Fibroblast of upper back skin (primary cell): Measurements from ENCODE around the gene ANKS1A.
"Not testable (repeated sequence)": the region's sequence is repeated elsewhere in the genome, so short reads cannot be mapped to it uniquely, and the experiment has no call there.

Source experiments
- DNase-seq: peaks from one replicate; pipeline ENCODE4 v3.0.0-alpha.2; 2013

ANKS1A gene

GRCh38 chr6:35001349-35001748, 112.3 kb downstream of the ANKS1A start:
- not testable (repeated sequence) for DNase-seq

- not testable (repeated sequence) for DNase-seq
Measured at GRCh38 chr6:35003886-35004530, 115.0 kb downstream of the ANKS1A start.

DNA sequence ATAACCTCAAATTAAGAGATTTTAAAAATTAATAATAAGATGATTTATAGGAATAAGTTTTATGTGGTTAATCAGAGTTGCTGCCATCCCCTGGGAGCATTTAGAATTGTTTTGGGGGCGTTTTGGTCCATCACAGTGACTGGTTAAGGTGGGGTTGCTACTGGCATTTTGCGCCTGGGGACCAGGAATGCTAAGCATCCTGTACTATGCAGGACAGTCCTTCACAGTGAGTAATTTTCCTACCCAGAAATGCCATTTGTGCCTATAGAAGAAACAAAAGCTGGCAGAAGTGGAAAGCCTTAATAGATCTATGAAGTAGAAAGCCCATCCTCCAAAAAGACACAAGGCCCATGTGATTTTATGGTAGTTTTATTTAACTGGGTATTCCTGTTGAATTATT, 118.0 kb downstream of the ANKS1A start:
- DNase-seq: no peak

- DNase-seq: no peak
Measured at GRCh38 chr6:35008858-35009257, 119.8 kb downstream of the ANKS1A start.

DNA sequence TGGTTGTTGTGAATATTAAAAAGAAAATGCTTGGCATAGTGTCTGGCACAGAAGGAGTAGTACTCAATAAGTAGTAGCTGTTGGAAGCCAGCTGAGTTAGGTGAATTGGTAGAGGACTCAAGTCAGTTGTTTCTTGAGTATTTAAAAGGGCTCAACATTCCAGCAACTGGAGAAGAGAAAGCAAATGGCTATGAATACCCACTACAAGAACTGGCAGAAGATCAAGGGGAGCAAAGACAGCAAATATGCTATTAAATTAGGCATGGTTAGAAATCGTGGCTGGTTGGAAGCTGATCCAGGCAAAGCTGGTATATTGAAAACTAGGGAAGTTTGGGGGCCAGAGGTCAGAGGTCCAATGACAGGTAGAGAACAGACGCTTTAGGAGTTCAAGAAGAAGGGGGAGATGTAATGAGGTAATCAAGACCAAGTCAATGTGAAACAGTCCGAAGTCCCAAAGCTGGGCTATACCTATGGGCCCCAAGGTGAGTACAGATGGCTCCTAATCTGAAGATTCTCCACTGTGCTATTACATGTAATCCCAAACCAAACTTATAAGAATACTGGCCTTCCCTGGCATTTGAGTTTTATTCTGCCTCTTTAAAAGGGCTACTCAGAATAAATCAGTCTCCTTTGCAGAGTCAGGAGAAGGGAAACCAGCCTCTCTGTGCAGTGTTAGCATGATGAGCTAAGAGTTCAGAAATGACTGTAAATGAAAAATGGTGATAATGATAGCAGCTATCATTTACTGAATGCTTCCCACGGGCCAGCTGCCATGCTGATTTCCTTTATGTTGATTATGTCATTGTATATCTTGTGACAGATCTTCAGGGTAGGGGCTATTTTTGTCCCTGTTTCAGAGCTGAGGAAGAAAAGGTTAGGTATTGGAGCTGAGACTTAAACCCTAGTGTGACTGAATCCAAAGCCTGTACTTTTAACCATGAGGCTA, 122.3 kb downstream of the ANKS1A start:
- no peak for DNase-seq

DNA sequence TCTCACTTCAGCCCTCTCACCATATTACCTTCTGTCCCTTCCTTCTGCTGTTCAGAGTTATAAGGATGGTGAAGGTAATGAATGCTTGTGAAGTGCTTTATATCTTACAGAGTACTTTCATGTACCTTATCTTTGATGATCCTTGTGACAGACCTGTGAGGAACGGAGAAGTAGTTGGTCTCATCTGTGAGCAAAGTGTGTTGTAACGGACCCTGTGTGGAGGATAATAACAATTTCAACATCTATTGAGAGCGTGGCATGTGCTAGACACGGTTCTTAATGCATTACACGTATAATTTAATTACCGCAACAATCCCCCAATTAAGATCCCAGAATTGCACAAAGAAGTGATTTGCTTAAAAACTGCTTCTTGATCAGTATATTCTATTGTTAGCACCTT, 124.6 kb downstream of the ANKS1A start:
- DNase-seq: no peak

- DNase-seq: no peak
Measured at GRCh38 chr6:35014341-35014740, 125.3 kb downstream of the ANKS1A start.

DNA sequence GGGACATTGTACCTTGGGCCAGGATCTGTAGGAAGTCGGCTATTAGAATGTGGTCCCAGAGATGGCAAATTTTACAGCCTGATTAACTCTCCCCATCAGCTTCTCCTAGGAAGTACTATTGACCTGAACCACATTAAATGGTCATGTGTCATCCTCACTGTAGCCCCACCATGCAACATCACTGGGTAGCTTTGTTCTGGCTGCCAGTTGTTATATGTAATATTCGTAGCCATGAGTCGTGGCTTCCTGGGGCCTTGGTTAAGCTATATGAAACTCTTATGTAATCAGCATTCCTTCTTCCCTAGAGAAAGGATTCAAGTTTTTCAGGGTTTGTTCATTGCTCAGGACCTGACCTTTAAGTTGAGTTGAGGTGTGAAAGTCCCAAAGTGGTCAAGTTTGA, 125.7 kb downstream of the ANKS1A start:
- DNase-seq: peak; percentile 90

DNA sequence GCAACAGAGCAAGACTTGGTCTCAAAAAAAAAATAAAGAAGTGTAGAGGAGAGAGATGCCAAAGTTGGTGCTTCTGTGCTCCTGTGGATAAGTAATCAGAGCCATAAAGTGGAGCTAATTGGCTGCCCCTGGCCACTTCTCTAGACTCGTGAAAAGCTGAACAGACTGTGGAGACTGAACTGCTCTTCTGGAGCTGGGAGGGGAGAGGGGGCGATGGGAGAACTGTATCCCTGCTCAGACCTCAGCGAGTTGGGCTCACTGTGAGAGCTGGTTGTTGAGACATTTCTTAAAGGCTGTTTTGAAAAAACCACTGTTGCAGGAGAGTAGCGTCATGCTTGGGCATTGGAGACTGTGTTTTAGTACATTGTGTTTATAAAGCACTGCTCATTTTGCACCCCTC, 126.4 kb downstream of the ANKS1A start:
- no peak for DNase-seq

DNA sequence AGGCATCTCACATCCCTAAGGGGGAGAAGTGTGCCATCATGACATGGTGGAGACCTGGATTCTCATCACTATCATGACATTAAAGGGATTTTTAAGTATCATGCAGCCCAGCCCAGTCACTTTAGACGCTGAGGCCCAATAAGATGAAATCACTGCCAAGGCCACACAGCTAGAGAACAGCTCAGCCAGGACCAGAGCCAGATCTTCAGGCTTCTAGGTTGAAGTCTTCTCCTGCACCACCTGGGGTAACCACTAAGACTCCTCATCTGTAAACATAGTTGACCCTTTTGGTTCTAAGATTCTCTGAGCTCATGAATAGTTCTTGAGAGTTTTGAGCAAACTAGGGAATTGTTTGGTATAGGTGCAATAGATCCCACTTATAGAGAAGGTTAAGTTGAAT, 126.9 kb downstream of the ANKS1A start:
- DNase-seq: peak; percentile 15

DNA sequence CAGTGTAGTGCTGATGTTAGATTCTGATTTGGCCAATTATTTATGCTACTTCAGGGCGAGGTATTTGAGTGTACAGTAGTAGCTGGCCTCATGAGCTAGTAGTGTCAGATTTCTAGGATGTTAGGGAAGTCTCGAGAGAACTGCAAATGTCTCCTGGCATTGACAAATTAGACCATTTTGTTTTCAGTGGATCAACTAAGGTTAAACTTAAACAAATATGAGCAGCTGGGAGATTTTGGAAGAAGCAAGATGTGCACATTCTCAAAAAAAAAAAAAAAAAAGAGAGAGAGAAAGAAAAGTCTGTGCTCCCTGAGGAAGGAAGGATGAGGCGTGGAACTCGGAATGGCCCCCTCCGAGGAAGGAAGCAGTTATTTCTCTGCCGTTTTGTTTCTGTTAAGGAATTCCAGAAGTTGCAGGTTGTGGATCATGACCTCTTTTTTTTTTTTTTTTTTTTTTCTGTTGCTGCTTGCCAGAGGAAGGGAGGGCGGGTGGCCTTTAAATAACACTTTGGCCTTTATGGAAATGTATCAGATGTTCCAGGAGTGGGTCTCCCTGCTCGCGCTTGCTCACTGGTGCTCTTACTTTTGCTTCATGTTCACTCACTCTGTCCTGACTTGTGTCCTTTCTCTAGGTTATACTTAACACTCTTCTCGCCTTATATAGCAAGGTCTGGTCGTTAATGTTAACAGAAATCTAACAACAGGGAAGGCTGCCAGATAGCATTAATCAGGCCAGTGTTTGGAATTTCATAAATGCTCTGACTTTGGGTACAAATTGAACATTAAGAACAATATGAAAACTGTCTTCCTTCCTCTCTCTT, 127.7 kb downstream of the ANKS1A start:
- DNase-seq: peak; percentile 78

DNA sequence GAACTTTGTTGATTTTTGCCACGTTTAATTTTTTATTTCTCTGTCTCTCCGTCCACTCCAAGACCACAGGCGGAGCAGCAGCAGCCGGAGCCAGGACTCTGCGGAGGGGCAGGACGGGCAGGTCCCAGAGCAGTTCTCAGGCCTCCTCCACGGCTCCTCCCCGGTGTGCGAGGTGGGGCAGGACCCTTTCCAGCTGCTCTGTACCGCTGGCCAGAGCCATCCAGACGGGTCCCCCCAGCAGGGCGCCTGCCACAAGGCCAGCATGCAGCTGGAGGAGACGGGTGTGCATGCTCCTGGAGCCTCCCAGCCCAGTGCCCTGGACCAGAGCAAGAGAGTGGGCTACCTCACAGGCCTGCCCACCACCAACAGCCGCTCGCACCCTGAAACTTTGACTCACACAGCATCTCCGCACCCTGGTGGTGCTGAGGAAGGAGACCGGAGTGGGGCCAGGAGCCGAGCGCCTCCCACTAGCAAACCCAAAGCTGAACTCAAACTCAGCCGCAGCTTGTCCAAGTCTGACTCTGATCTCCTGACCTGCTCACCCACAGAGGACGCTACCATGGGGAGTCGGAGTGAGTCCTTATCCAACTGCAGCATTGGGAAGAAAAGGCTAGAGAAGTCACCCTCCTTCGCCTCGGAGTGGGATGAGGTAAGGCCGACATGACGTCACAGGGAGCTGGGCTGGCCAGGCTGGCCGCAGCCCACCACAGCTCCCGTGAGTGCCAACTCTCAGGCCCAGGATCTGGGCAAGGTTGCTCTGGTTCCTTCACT, 128.5 kb downstream of the ANKS1A start:
- no peak for DNase-seq

DNA sequence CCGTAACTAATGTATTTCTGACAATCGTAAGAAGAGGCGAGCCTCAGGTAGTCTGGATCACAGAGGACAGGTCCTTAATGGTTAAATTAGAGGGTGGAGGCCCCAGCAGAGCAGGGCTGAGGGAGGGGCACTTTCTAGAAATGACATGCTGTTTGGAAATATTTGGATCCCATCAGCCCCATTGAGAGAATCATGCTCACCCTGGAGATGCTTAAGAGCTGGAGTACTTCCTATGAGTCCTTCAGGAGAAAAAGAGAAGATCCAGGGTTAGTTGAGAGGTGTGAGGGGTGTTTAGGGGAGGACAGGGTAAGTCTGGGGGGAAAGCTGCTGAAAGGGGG, 129.1 kb downstream of the ANKS1A start:
- DNase-seq: no peak

GRCh38 chr6:35018746-35019145, 129.7 kb downstream of the ANKS1A start:
- DNase-seq: no peak

DNA sequence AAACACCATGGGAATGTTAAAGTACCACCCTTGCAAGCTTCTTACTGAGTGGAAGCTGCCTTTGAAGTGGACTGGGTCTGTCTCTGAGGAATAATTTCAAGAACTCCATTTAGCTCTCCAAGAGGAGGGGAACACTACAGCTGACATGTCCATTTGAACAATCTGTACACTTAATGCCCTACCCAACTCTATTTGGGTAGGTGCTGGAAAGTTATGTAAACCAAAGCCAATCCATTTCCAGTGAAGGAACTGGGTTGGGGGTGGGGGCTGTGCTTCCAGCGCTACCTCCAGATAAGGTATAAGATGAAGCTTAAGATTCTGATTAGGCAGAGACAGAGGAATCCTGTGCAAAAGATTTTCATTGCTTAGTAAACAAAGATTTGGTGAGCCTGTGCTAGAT, 130.1 kb downstream of the ANKS1A start:
- no peak for DNase-seq

- DNase-seq: no peak
Measured at GRCh38 chr6:35019831-35020230, 130.8 kb downstream of the ANKS1A start.

DNA sequence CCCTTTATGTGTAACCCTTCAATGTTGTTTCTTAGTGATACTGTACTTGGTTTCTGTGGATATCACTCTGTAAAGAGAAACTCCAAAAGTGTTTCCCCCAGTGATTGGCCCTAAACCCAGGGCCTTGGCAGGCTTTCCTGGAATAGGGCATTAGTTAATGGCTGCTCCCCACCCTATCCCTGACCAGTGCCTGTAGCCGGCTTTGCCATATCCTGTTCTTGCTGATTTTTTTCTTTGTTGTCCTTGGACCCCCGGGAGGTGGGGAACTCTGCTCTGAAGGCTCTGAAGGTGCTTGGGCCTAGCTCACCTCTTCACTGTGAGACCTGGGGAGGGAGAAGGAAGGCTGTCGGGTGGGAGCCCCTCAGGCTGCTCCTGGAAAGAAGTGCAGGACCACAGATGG, 131.9 kb downstream of the ANKS1A start:
- DNase-seq: no peak

DNA sequence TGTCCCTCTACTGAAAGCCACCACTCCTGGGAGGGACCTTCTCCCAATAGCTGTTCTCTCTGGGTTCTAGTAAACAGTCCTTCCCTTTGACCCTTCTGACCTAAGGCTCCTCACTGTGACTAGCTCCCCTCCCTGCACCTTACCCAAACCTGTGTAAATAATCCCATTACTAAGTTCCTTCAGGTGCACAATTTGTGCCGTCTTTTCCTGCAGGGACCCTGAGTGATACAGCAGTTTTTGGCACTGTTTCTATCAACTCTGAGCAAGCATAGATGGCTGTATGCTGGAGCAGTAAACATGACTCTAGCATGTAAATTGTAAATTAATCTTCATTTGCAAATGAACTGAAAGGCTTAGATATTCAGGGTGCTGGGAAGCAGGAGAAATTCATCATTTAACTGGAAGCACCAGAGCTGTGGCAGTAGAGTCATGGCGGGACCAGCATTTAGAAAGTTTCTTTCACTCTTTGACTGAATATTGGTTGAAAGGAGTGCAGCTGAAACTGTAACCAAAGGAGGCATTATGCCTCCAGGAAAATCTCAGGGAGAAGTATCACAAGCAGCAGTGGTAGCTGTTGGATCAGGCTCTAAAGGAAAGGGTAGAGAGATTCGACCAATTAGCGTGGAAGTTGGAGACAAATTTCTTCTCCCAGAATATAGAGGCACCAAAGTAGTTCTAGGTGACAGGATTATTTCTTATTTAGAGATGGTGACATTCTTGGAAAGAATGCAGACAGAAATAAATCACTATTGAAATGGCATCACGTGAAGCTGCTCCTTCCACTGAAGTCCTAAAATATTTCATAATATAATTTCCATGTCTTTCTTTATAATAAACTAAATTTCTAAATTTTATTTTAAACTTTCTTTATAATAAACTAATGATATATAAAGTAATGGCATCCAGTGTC, 134.3 kb downstream of the ANKS1A start:
- no peak for DNase-seq

GRCh38 chr6:35024551-35025054, 135.5 kb downstream of the ANKS1A start:
- peak; percentile 35 for DNase-seq

DNA sequence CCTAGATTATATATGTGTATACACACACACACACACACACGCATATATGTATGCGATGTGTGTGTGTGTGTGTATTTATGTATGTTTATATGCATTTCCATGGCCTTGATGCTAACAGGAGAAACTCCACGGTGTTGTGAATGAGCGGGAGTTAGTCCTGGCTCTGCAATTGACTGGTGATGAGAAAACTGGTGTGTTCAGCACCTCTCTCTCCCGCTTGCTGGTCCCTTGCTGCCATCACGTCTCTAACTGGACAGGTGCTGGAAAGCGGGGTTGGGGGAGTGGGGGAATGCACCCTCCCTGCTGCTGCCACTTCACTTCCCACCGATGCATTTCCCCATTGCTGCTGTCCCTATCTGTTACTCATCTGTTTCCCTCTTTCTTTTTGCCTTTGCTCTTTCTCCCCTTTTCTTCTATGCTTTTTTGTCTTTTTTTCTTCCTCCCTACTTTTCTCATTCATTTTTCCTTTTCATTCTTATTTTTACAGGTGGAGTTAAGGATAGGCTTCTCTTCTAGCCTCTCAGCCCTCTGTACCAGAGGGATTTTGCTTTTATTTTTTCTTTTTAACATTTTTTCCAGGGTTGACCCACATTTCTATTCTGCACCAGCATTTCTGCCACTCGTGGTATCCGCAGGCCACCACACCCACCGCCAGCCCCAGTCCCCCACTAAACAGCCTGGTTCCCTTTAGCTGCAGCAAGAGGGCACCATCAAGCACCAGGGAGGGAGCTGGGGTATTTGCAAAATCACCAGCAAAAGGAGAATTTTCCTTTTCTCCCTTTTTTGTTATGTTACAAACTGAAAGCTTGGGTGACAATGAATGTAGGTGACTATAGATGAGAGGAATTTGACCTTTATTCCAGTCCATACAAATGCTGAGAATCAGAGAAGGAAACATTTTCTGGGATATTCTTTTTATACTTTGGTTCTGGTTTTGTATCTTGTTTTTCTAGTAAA, 136.5 kb downstream of the ANKS1A start:
- DNase-seq: no peak
